GM12878 (cell line): ENCODE results near the gene NPTX1. TPM values are rescaled to one million over a fixed set of nuclear protein-coding genes. Genes with fewer than 3 reads are reported as not detected.
A peak's percentile ranks its signal among the peaks of the same experiment; 100 is the strongest.

ENCODE experiments used
- ATAC-seq: fragments of 200-7000 bp; cut with Tn5 transposase; 3 replicates; pipeline ENCODE4 v1.9.1; 2020; ENCODE audit warnings: mild to moderate bottlenecking, moderate library complexity
- BruUV-seq: library from RNA; stranded (reverse); fragments of 400-500 nt; replicated peaks from 2 replicates; lab custom pipeline; 2021; lab: Mats Ljungman, UMichigan
- CTCF ChIA-PET: fragments of 300-600 bp; sonication (Branson Sonifier 250); formaldehyde crosslinking; extraction: SDS; loops from one replicate; lab custom pipeline; 2021; ENCODE audit warnings: inconsistent platforms; lab: Yijun Ruan, JAX
- POLR2A ChIA-PET: fragments of 350-600 bp; formaldehyde crosslinking; extraction: SDS; loops from one replicate; lab custom pipeline; 2021; ENCODE audit warnings: inconsistent platforms; lab: Charles Lee
- RAD21 ChIA-PET: fragments of 300-600 bp; sonication (Branson Sonifier 250); formaldehyde crosslinking; loops from one replicate; lab custom pipeline; 2023; ENCODE audit warnings: antibody characterized with exemption; ENCODE audit not compliant: unreplicated experiment; lab: Charles Lee
- SMC1A ChIA-PET: fragments of 300-600 bp; sonication (Branson Sonifier 250); formaldehyde crosslinking; loops from one replicate; lab custom pipeline; 2023; ENCODE audit not compliant: unreplicated experiment, uncharacterized antibody; lab: Charles Lee
- DNase-seq: peaks from one replicate; pipeline ENCODE4 v3.0.0-alpha.2; 2011; ENCODE audit warnings: low read depth, low spot score
- FAIRE-seq: peaks from 3 replicates; lab custom pipeline; 2011; peaks lifted over from hg19 to GRCh38; lab: Jason Lieb, UNC
- H2AFZ ChIP-seq: 2 replicates; pipeline ENCODE4 v1.6.0; 2011; ENCODE audit warnings: low read depth, low read length, control low read depth; ENCODE audit not compliant: control insufficient read depth
- H3K27ac ChIP-seq: 2 replicates; pipeline ENCODE4 v1.5.1; 2011; ENCODE audit warnings: control low read depth; ENCODE audit not compliant: control insufficient read depth, insufficient read depth
- H3K27me3 ChIP-seq, 2 experiments: replicated peaks in 1 of 2; 2 replicates each; pipeline versions ENCODE4 v1.6.0 to v1.6.1; 2011; ENCODE audit warnings: low read length in 1 of 2; ENCODE audit not compliant: control insufficient read depth in 2 of 2, insufficient read depth in 2 of 2
- H3K36me3 ChIP-seq, 2 experiments: 2 replicates each; pipeline ENCODE4 v1.5.1; 2011; ENCODE audit warnings: low read length in 1 of 2; ENCODE audit not compliant: control insufficient read depth in 2 of 2, insufficient read depth in 2 of 2
- H3K4me1 ChIP-seq: 2 replicates; pipeline ENCODE4 v1.6.1; 2011; ENCODE audit warnings: mild to moderate bottlenecking, low read length, moderate library complexity, mixed read lengths; ENCODE audit not compliant: control insufficient read depth, insufficient read depth
- H3K4me2 ChIP-seq: 2 replicates; pipeline ENCODE4 v1.6.0; 2011; ENCODE audit warnings: control low read depth; ENCODE audit not compliant: control insufficient read depth, insufficient read depth
- H3K4me3 ChIP-seq: fragments of 200-600 bp; sonication (generic); 2 replicates; pipeline ENCODE4 v1.5.1; 2016
- H3K79me2 ChIP-seq: 2 replicates; pipeline ENCODE4 v1.6.0; 2011; ENCODE audit warnings: low read length; ENCODE audit not compliant: control insufficient read depth, insufficient read depth
- H3K9ac ChIP-seq: 2 replicates; pipeline ENCODE4 v1.8.0; 2011; ENCODE audit warnings: low read length, control low read depth, mixed read lengths; ENCODE audit not compliant: control insufficient read depth, insufficient read depth
- H3K9me3 ChIP-seq: replicated peaks from 3 replicates; pipeline ENCODE4 v1.5.1; 2011; ENCODE audit warnings: mild to moderate bottlenecking, low read length; ENCODE audit not compliant: control insufficient read depth, insufficient read depth
- H4K20me1 ChIP-seq: 2 replicates; pipeline ENCODE4 v1.6.0; 2011; ENCODE audit not compliant: control insufficient read depth, insufficient read depth
- BACH1 ChIP-seq: fragments of 450-650 bp; IDR thresholded peaks from 2 replicates; pipeline ENCODE4 v1.6.1; 2017; ENCODE audit warnings: mild to moderate bottlenecking, borderline replicate concordance
- BCLAF1 ChIP-seq: fragments of 450-650 bp; IDR thresholded peaks from 2 replicates; pipeline ENCODE4 v1.6.1; 2017; ENCODE audit warnings: antibody characterized with exemption, mild to moderate bottlenecking, moderate library complexity
- BRCA1 ChIP-seq: IDR thresholded peaks from 2 replicates; pipeline ENCODE4 v1.6.1; 2011; ENCODE audit warnings: low read depth, low read length, improper control_type of control experiment
- EGR1 ChIP-seq, 2 experiments: IDR thresholded peaks; 1 replicate in 1 of 2; 2 replicates in 1 of 2; pipeline ENCODE4 v1.6.1; 2011 to 2012; ENCODE audit warnings: low read depth in 2 of 2, low read length in 2 of 2, borderline replicate concordance in 1 of 2, mild to moderate bottlenecking in 1 of 2, moderate library complexity in 1 of 2
- GATAD2B ChIP-seq: fragments of 450-650 bp; conservative IDR thresholded peaks from 2 replicates; pipeline ENCODE4 v1.6.1; 2017; ENCODE audit warnings: low read depth, mild to moderate bottlenecking, moderate library complexity
- LARP7 ChIP-seq: fragments of 450-650 bp; IDR thresholded peaks from 2 replicates; pipeline ENCODE4 v1.6.1; 2017; ENCODE audit warnings: mild to moderate bottlenecking
- NR2F1 ChIP-seq: fragments of 450-650 bp; conservative IDR thresholded peaks from 2 replicates; pipeline ENCODE4 v1.6.1; 2017; ENCODE audit warnings: mild to moderate bottlenecking
- RB1 ChIP-seq: fragments of 450-650 bp; formaldehyde crosslinking; IDR thresholded peaks from 2 replicates; pipeline ENCODE4 v1.6.1; 2017; ENCODE audit warnings: mild to moderate bottlenecking, borderline replicate concordance
- RCOR1 ChIP-seq: conservative IDR thresholded peaks from 2 replicates; pipeline ENCODE4 v1.6.1; 2012; ENCODE audit warnings: low read depth, low read length, improper control_type of control experiment
- RELB ChIP-seq: fragments of 450-650 bp; IDR thresholded peaks from 2 replicates; pipeline ENCODE4 v1.6.1; 2017; ENCODE audit warnings: low read depth, mild to moderate bottlenecking, moderate library complexity
- SMAD5 ChIP-seq: IDR thresholded peaks from 2 replicates; pipeline ENCODE4 v1.6.1; 2016; ENCODE audit warnings: antibody characterized with exemption, low read depth
- TBL1XR1 ChIP-seq: IDR thresholded peaks from 2 replicates; pipeline ENCODE4 v1.6.1; 2012; ENCODE audit warnings: low read depth, low read length, improper control_type of control experiment
- TCF12 ChIP-seq: IDR thresholded peaks from 2 replicates; pipeline ENCODE4 v1.6.1; 2011; ENCODE audit warnings: low read depth, mild to moderate bottlenecking, low read length
- YY1 ChIP-seq: IDR thresholded peaks from 2 replicates; pipeline ENCODE4 v1.6.1; 2011; ENCODE audit warnings: low read depth, mild to moderate bottlenecking, low read length
- WGBS: methylation state at CpG from one replicate; pipeline ENCODE4 v1.1.6; 2016; ENCODE audit warnings: low lambda C conversion rate; ENCODE audit not compliant: insufficient replicate concordance, insufficient coverage; ENCODE audit errors: missing lambda C conversion rate; 5-methylcytosine and 5-hydroxymethylcytosine counted together
- in situ Hi-C: fragments of 300-500 bp; cut with MboI; formaldehyde crosslinking; loops from 9 replicates; pipeline ENCODE4 v1.14.3; 2018; ENCODE audit warnings: mixed read lengths
- intact Hi-C: fragments of 100-400 bp; cut with micrococcal nuclease; formaldehyde crosslinking; loops from one replicate; pipeline ENCODE4 v1.14.2; 2022; ENCODE audit not compliant: unreplicated experiment
- polyA plus RNA-seq, 11 experiments: library from polyadenylated mRNA; depleted of rRNA in 4 of 11; unstranded in 6 of 11; stranded (reverse) in 5 of 11; fragments of >200 nt; fragmentation: Nextera tagmentation in 4 of 11; fragmentation: Illumina TruSeq in 1 of 11; extraction: Ambion mirVana in 4 of 11; extraction: Trizol in 1 of 11; gene quantifications; 1 replicate in 1 of 11; 2 replicates in 10 of 11; pipeline versions ENCODE4 v1.2.1 to v1.2.3, GENCODE V29; 2011 to 2016; ENCODE audit warnings: inconsistent platforms in 2 of 11, missing spikeins in 2 of 11, low read depth in 1 of 11
- total RNA-seq, 4 experiments: library from RNA; depleted of rRNA in 3 of 4; stranded (reverse); fragments of >200 nt in 3 of 4; fragmentation: Illumina TruSeq in 1 of 4; extraction: Trizol in 1 of 4; gene quantifications; 2 replicates each; pipeline versions ENCODE4 v1.2.1 to v1.2.3, GENCODE V29; 2013 to 2021
- TF ChIP-seq, protein P1 (sequence below), 3 experiments: IDR thresholded peaks in 2 of 3; conservative IDR thresholded peaks in 1 of 3; 2 replicates each; pipeline ENCODE4 v1.5.1; 2011; ENCODE audit warnings: low read depth in 3 of 3, low read length in 3 of 3, mild to moderate bottlenecking in 3 of 3, control low read depth in 2 of 3, moderate library complexity in 2 of 3, inconsistent platforms in 1 of 3, mixed read lengths in 1 of 3; ENCODE audit not compliant: control insufficient read depth in 2 of 3, insufficient read depth in 1 of 3; ENCODE audit errors: extremely low read depth in 1 of 3

The NPTX1 gene
- total and polyA plus RNA-seq, 10 of the 15 experiments (the other 5 are each of a cell fraction or from before 2014, with no cell fraction given) = not detected

DNA sequence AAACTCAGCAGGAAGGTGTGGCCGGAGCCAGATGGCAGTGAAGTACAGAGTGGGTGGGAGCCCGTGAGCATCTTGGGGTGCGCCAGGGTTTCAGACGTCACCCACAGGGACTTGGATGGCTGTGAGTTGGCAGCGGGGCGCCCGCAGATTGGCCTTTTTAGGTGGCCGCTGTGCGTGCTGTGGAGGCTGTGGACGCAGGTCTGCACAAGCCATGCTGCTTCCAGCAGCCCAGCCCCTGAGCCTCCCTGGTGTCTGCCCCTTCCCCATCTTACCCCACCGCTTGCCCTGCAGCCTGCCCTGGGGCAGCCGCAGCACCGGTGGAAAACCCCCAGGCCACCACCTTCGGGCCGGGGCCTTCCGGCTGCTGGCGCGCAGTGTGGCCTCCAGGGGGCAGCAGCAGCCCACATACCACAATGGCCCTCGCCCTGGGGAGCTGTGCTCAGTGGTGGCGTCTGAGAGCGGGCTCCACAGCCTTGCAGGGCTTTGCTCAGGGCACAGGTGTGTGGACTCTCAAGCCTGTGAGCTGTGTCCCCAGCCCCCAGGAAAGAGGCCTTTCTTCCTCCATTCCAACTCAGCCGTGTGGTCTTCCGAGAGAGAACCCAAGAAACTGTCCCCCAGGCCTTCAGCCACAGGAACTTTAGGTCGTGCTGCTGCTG, 49.6 kb downstream of the NPTX1 start:
- Histone ChIP-seq H3K9ac (peak overlapping the region; percentile 20; the same call in 1 of the 2 replicates), H4K20me1 (no peaks in the 10 kb centered on the region), H3K4me3 (no peak overlapping the region), H2AFZ (peak overlapping the region; percentile 12; the same call in 1 of the 2 replicates), H3K9me3 (no peaks in the 10 kb centered on the region), H3K27me3 (no peaks in the 10 kb centered on the region), H3K4me2 (no peak overlapping the region; the same call in 1 of the 2 replicates), H3K27ac (no peak overlapping the region), H3K4me1 (peaks cover 3% of the 10 kb centered on the region), H3K36me3 (no peaks in the 10 kb centered on the region), H3K79me2 (no peaks in the 10 kb centered on the region)
- DNase-seq (peak; percentile 12), ATAC-seq (peak; percentile 99), FAIRE-seq (no peak)
- CTCF ChIA-PET = interaction anchor here (0.6 to 5.0 kb wide), 22 partner anchors 9 to 606 kb away, joined by 3 to 61 read pairs (median 4); partner anchors contain the start of gene ENDOV
- POLR2A ChIA-PET = no interaction called here
- no TSS peak for BruUV-seq
- RAD21 ChIA-PET = interaction anchor here (0.6 to 2.5 kb wide), 13 partner anchors 28 to 557 kb away, joined by 3 to 22 read pairs (median 4); no protein-coding TSS in a partner anchor
- SMC1A ChIA-PET = interaction anchor here (0.8 to 3.1 kb wide), 5 partner anchors 149 to 543 kb away, joined by 4 to 15 read pairs (median 5); no protein-coding TSS in a partner anchor
- in situ Hi-C loops = loop anchor here (5.0 kb wide), 2 partner anchors 146 to 556 kb away; no protein-coding TSS in a partner anchor
- WGBS = 23% methylated on average over 24 of the region's 24 CpGs
- intact Hi-C loops = loop anchor here (1.0 to 10.0 kb wide), 3 partner anchors 149 to 554 kb away; no protein-coding TSS in a partner anchor
- TF ChIP-seq TCF12 = no peak
- TF ChIP-seq TBL1XR1 = no peak
- TF ChIP-seq RB1 = peak; percentile 89; the same call in 1 of the 2 replicates
- TF ChIP-seq RCOR1 = no peak
- no peak for TF ChIP-seq SMAD5
- peak; percentile 67 for TF ChIP-seq NR2F1
- TF ChIP-seq BRCA1 = no peak
- TF ChIP-seq GATAD2B = peak; percentile 88
- no peak for TF ChIP-seq EGR1 (IDR thresholded peaks at IDR 0.05; ENCODE audit: borderline replicate concordance in 1 of 2, low read depth in 2 of 2, low read length in 2 of 2)
- TF ChIP-seq BCLAF1 = no peak
- peak; percentile 78 for TF ChIP-seq YY1
- TF ChIP-seq, protein P1, sequence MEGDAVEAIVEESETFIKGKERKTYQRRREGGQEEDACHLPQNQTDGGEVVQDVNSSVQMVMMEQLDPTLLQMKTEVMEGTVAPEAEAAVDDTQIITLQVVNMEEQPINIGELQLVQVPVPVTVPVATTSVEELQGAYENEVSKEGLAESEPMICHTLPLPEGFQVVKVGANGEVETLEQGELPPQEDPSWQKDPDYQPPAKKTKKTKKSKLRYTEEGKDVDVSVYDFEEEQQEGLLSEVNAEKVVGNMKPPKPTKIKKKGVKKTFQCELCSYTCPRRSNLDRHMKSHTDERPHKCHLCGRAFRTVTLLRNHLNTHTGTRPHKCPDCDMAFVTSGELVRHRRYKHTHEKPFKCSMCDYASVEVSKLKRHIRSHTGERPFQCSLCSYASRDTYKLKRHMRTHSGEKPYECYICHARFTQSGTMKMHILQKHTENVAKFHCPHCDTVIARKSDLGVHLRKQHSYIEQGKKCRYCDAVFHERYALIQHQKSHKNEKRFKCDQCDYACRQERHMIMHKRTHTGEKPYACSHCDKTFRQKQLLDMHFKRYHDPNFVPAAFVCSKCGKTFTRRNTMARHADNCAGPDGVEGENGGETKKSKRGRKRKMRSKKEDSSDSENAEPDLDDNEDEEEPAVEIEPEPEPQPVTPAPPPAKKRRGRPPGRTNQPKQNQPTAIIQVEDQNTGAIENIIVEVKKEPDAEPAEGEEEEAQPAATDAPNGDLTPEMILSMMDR (IDR thresholded peaks at IDR 0.05 in 2 of 3, conservative IDR thresholded peaks at IDR 0.05 in 1 of 3; ENCODE audit: control insufficient read depth in 2 of 3, extremely low read depth in 1 of 3, insufficient read depth in 1 of 3, low read depth in 3 of 3, low read length in 3 of 3) = peak; percentile 95 to 99 (median 98); a peak in 5 of 6 replicates
- 0 out of 2 replicates have a peak, but pooled peaks have one; percentile 34 for TF ChIP-seq LARP7
- TF ChIP-seq RELB = 0 out of 2 replicates have a peak, but pooled peaks have one; percentile 30
- peak; percentile 53; the same call in 1 of the 2 replicates for TF ChIP-seq BACH1
